ENCODE measurements around the gene LASP1NB.
A peak's percentile ranks its signal among the peaks of the same experiment; 100 is the strongest.

The LASP1NB gene

DNA sequence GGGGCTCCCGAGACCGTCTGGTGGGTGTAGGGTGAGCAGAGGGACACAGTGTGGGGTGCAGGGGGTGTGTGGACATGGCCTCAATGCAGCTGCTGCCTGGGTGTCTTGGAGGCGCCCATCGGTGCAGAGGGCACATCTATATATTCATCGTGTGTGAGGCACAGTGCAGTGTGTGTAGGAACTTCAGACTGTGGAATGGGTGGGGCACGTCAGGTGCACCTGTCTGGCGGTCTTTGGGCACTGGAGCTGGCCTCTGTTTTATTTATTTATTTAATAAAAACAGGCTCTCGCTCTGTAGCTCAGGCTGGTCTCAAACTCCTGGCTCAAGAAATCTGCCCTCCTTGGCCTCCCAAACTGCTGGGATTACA lies 38.8 kb upstream of the LASP1NB start:
- Histone ChIP-seq H2AK5ac (ENCODE audit: low read depth, low read length) (no peak overlapping the region), H4K20me1 (replicated peaks in 1 of 2; ENCODE audit: control insufficient read depth in 1 of 2, insufficient read depth in 2 of 2, low read length in 2 of 2) (peaks cover 7 to 13% of the 10 kb centered on the region in 2 experiments), H2BK15ac (ENCODE audit: low read length) (no peak overlapping the region), H2BK20ac (ENCODE audit: low read length) (no peak overlapping the region), H3K18ac (ENCODE audit: extremely low read depth, low read length) (no peak overlapping the region), H3K4ac (replicated peaks; ENCODE audit: insufficient read length, low read depth, low read length) (no peak overlapping the region), H2AFZ (ENCODE audit: low read length) (no peak overlapping the region), H3K4me3 (ENCODE audit: extremely low read depth in 1 of 4, insufficient read depth in 2 of 4, low read depth in 3 of 4, low read length in 4 of 4) (no peak overlapping the region), H3K79me2 (ENCODE audit: control insufficient read depth in 1 of 2, insufficient read depth in 2 of 2, low read length in 2 of 2) (peaks cover 1 to 64% of the 10 kb centered on the region in 2 experiments; a peak in 3 of 4 replicates), H4K8ac (ENCODE audit: extremely low read depth, insufficient read depth, low read length) (no peak overlapping the region), H3K14ac (ENCODE audit: insufficient read length) (no peak overlapping the region), H3K9me3 (ENCODE audit: insufficient read depth in 2 of 2, low read depth in 1 of 2, low read length in 1 of 2) (no peaks in the 10 kb centered on the region), H3K4me2 (ENCODE audit: insufficient read depth in 1 of 2, low read depth in 2 of 2, low read length in 2 of 2) (no peak overlapping the region), H3K9ac (replicated peaks in 1 of 4; ENCODE audit: extremely low read depth in 1 of 4, low read depth in 3 of 4, low read length in 3 of 4) (no peak overlapping the region), H3K4me1 (replicated peaks in 1 of 4; ENCODE audit: control insufficient read depth in 3 of 4, insufficient read depth in 4 of 4, low read length in 3 of 4) (peaks cover 14 to 32% (median 24%) of the 10 kb centered on the region in 4 experiments), H4K91ac (replicated peaks; ENCODE audit: insufficient read length, low read length) (no peak overlapping the region), H3K36me3 (ENCODE audit: control insufficient read depth in 2 of 4, insufficient read depth in 4 of 4, low read length in 3 of 4) (peaks cover 0 to 11% (median 5%) of the 10 kb centered on the region in 4 experiments; a peak in 5 of 8 replicates), H3K23ac (ENCODE audit: insufficient read length) (no peak overlapping the region), H2BK120ac (replicated peaks; ENCODE audit: low read depth, low read length) (no peak overlapping the region), H3K23me2 (ENCODE audit: low read depth, low read length) (no peaks in the 10 kb centered on the region), H3K56ac (replicated peaks; ENCODE audit: insufficient read length, low read depth, low read length) (no peak overlapping the region), H2BK5ac (ENCODE audit: low read depth, low read length) (peak overlapping the region; percentile 48; the same call in 1 of the 2 replicates), H2BK12ac (ENCODE audit: low read depth, low read length) (no peak overlapping the region), H3K27me3 (replicated peaks in 1 of 4; ENCODE audit: control insufficient read depth in 3 of 4, extremely low read depth in 1 of 4, insufficient read depth in 3 of 4, low read length in 3 of 4) (no peaks in the 10 kb centered on the region), H3K27ac (ENCODE audit: low read depth, low read length) (no peak overlapping the region), H3K79me1 (ENCODE audit: low read depth, low read length) (peaks cover 19% of the 10 kb centered on the region), H4K5ac (ENCODE audit: insufficient read length, low read depth, low read length) (no peak overlapping the region)
- 96% methylated on average over 8 of the region's 8 CpGs; no CpG with 5 or more reads in 1 of the 2 experiments for WGBS, 2 experiments (ENCODE audit: extremely low coverage in 1 of 2, insufficient coverage in 1 of 2, insufficient read length in 1 of 2, insufficient replicate concordance in 2 of 2, low coverage in 1 of 2, low lambda C conversion rate in 2 of 2, missing lambda C conversion rate in 1 of 2)
- ChIA-PET CTCF (ENCODE audit: partially characterized antibody) (interaction anchor here (0.8 to 4.0 kb wide), 9 partner anchors 10 to 358 kb away, joined by 3 to 26 read pairs (median 5); partner anchors contain the start of genes LASP1 and LASP1NB), POLR2A (ENCODE audit: partially characterized antibody) (interaction anchor here (0.9 to 12.6 kb wide), 9 partner anchors 11 to 319 kb away, joined by 3 to 143 read pairs (median 5); partner anchors contain the start of genes LASP1, LASP1NB and RPL23)
- TF ChIP-seq NRF1 (IDR thresholded peaks at IDR 0.05; ENCODE audit: low read depth, low read length) = no peak
- no peak for TF ChIP-seq ZNF274 (IDR thresholded peaks at IDR 0.05; ENCODE audit: borderline replicate concordance, extremely low read depth, low read length)
- TF ChIP-seq RAD21 (IDR thresholded peaks at IDR 0.05 in 1 of 2, conservative IDR thresholded peaks at IDR 0.05 in 1 of 2; ENCODE audit: low read depth in 2 of 2, low read length in 2 of 2) = no peak
- no peak for TF ChIP-seq SIX5 (IDR thresholded peaks at IDR 0.05; ENCODE audit: low read depth, low read length)
- no peak for DNase-seq (ENCODE audit: low read depth in 1 of 2, low spot score in 2 of 2)
- FAIRE-seq = no peak
